ENCODE measurements around the gene SRCIN1. TPM values are rescaled to one million over a fixed set of nuclear protein-coding genes. Genes with fewer than 3 reads are reported as not detected.

SRCIN1 gene
- total RNA-seq, 4 donors from 2014 or later = 0.09 to 1.7 (median 1.3) TPM

DNA sequence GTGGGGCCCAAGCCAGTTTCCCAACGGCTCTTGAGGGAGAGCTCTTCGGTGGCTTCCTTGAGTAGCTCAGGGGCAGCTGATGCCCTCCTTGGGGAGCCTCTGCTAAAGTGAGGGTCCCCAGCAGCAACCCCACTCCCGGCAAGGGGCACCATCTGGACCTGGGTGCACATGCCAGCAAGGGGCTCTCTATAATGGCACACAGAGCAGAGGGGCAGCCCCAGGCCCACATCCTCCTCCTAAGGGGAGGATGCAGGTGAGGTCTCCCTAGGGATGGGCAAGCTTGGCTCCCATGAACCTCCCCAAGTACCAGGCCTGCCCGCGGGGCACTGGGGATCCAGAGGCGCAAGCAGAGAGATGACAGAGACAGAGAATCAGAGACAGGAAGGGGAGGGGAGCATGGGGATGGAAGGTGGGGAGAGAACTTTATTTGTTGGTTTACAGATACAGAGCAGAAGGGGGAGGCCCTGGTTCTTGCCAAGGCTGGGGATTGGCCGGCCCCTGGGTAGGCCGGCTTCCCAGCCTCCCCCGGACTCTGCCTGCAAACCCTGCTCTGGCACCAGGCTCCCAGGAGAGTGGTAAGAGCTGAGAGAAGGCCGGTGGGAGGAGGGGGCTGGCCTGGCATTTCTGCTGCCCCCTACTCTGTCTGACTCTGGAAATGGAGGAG, 61.4 kb downstream of the SRCIN1 start:
- Histone ChIP-seq H3K4me3 (no peak overlapping the region), H3K9me3 (no peaks in the 10 kb centered on the region), H3K27ac (no peak overlapping the region), H3K4me1 (no peaks in the 10 kb centered on the region), H3K27me3 (peaks cover 0 to 82% (median 0%) of the 10 kb centered on the region in 4 donors), H3K36me3 (no peaks in the 10 kb centered on the region)
- no peak for TF ChIP-seq POLR2A (IDR thresholded peaks at IDR 0.05)
- TF ChIP-seq CTCF (IDR thresholded peaks at IDR 0.05) = no peak
- WGBS, 2 donors = 69 to 80% methylated on average over 5 to 7 of the region's 10 CpGs
- DNase-seq = no peak
- intact Hi-C loops (cut with DNase I) = no loop called here

- WGBS, 2 donors = 78 to 83% methylated on average over 9 to 11 of the region's 20 CpGs
These were observed 62.2 kb downstream of the SRCIN1 start for GRCh38 chr17:38543403-38544174.

GRCh38 chr17:38542286-38542685, 63.5 kb downstream of the SRCIN1 start:
- WGBS, 2 donors = 64 to 82% methylated on average over 7 of the region's 8 CpGs
- intact Hi-C loops (cut with DNase I) = no loop called here
- H3K27ac ChIP-seq = no peak overlapping the region
- H3K27me3 ChIP-seq = peaks cover 0 to 75% (median 0%) of the 10 kb centered on the region in 4 donors
- H3K9me3 ChIP-seq = no peaks in the 10 kb centered on the region
- H3K36me3 ChIP-seq = no peaks in the 10 kb centered on the region
- no peak overlapping the region for H3K4me3 ChIP-seq
- TF ChIP-seq CTCF (IDR thresholded peaks at IDR 0.05) (no peak), POLR2A (IDR thresholded peaks at IDR 0.05) (no peak)
- no peaks in the 10 kb centered on the region for H3K4me1 ChIP-seq
- DNase-seq = no peak

More at GRCh38 chr17:38543403-38544174, 62.2 kb downstream of the SRCIN1 start:
- peaks cover 0 to 77% (median 0%) of the 10 kb centered on the region in 4 donors for H3K27me3 ChIP-seq
- no peaks in the 10 kb centered on the region for H3K9me3 ChIP-seq
- H3K27ac ChIP-seq = no peak overlapping the region
- H3K36me3 ChIP-seq = no peaks in the 10 kb centered on the region
- no peak overlapping the region for H3K4me3 ChIP-seq
- H3K4me1 ChIP-seq = no peaks in the 10 kb centered on the region
- no peak for DNase-seq
- no peak for TF ChIP-seq POLR2A (IDR thresholded peaks at IDR 0.05)
- no peak for TF ChIP-seq CTCF (IDR thresholded peaks at IDR 0.05)
- intact Hi-C loops (cut with DNase I) = no loop called here

GRCh38 chr17:38541281-38541680, 64.5 kb downstream of the SRCIN1 start:
- H3K4me3 ChIP-seq = no peak overlapping the region
- TF ChIP-seq POLR2A (IDR thresholded peaks at IDR 0.05) = no peak
- TF ChIP-seq CTCF (IDR thresholded peaks at IDR 0.05) = no peak
- H3K9me3 ChIP-seq = no peaks in the 10 kb centered on the region
- 69 to 74% methylated on average over 11 of the region's 11 CpGs for WGBS, 2 donors
- intact Hi-C loops (cut with DNase I) = no loop called here
- peaks cover 0 to 75% (median 0%) of the 10 kb centered on the region in 4 donors for H3K27me3 ChIP-seq
- no peaks in the 10 kb centered on the region for H3K36me3 ChIP-seq
- DNase-seq = no peak
- H3K4me1 ChIP-seq = no peaks in the 10 kb centered on the region
- no peak overlapping the region for H3K27ac ChIP-seq

DNA sequence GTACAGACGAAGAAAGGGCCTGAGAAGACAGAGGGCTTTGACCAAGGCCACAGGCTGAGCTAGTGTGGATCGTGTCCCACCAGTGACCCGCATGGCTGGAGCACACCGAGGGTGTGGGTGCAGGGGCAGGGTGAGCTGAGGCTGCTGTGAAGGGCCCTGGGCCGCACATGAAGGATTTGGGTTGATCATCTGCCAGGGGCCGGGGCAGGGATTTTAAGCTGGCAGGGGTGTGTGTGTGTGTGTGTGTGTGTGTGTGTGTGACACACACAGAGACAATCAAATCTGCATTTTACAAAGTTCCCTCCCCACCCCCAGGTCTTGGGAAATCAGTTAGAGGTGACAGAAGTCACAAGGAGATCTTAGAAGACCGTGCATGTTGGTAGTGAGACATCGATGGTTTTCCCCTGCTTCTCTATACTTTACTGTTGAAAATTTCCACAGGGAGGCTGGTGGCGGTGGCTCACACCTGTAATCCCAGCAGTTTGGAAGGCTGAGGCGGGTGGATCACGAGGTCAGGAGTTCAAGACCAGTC, 65.2 kb downstream of the SRCIN1 start:
- TF ChIP-seq POLR2A (IDR thresholded peaks at IDR 0.05) (no peak), CTCF (IDR thresholded peaks at IDR 0.05) (no peak)
- no peak overlapping the region for H3K27ac ChIP-seq
- DNase-seq = no peak
- 63 to 74% methylated on average over 8 of the region's 11 CpGs for WGBS, 2 donors
- H3K27me3 ChIP-seq = peaks cover 0 to 75% (median 0%) of the 10 kb centered on the region in 4 donors
- intact Hi-C loops (cut with DNase I) = no loop called here
- no peak overlapping the region for H3K4me3 ChIP-seq
- no peaks in the 10 kb centered on the region for H3K9me3 ChIP-seq
- H3K4me1 ChIP-seq = no peaks in the 10 kb centered on the region
- H3K36me3 ChIP-seq = no peaks in the 10 kb centered on the region
